GM18498 (cell line): ENCODE results near the gene RER1.
"Not testable (repeated sequence)": the region's sequence is repeated elsewhere in the genome, so short reads cannot be mapped to it uniquely, and the experiment has no call there.

Experiments
- ATAC-seq: cut with Tn5 transposase; IDR thresholded peaks from one replicate; pipeline ENCODE4 v1.9.1; 2021; ENCODE audit warnings: mild to moderate bottlenecking, moderate library complexity; ENCODE audit not compliant: unreplicated experiment

RER1 gene

GRCh38 chr1:2422523-2422922 lies 30.9 kb downstream of the RER1 start:
- no peak for ATAC-seq

- no peak for ATAC-seq
Observed at GRCh38 chr1:2425892-2426291, 34.3 kb downstream of the RER1 start.

GRCh38 chr1:2426540-2426939 lies 34.9 kb downstream of the RER1 start:
- ATAC-seq = no peak

- ATAC-seq = no peak
Observed at GRCh38 chr1:2427051-2427450, 35.4 kb downstream of the RER1 start.

GRCh38 chr1:2427976-2428375 lies 36.3 kb downstream of the RER1 start:
- ATAC-seq = no peak

GRCh38 chr1:2428490-2428889 lies 36.8 kb downstream of the RER1 start:
- no peak for ATAC-seq

- ATAC-seq = no peak
Observed at GRCh38 chr1:2429780-2430591, 38.3 kb downstream of the RER1 start.

GRCh38 chr1:2430592-2430973 lies 38.9 kb downstream of the RER1 start:
- no peak for ATAC-seq

GRCh38 chr1:2431103-2431502 lies 39.5 kb downstream of the RER1 start:
- no peak for ATAC-seq

GRCh38 chr1:2431518-2431917 lies 39.9 kb downstream of the RER1 start:
- ATAC-seq = no peak

- no peak for ATAC-seq
Observed at GRCh38 chr1:2432441-2432844, 40.8 kb downstream of the RER1 start.

GRCh38 chr1:2433196-2433595 lies 41.6 kb downstream of the RER1 start:
- ATAC-seq = no peak

GRCh38 chr1:2433936-2434655 lies 42.5 kb downstream of the RER1 start:
- ATAC-seq = no peak

- no peak for ATAC-seq
Observed at GRCh38 chr1:2435091-2435490, 43.5 kb downstream of the RER1 start.

GRCh38 chr1:2435746-2436355 lies 44.2 kb downstream of the RER1 start:
- ATAC-seq = no peak

GRCh38 chr1:2436876-2437275 lies 45.2 kb downstream of the RER1 start:
- ATAC-seq = no peak

- no peak for ATAC-seq
Observed at GRCh38 chr1:2437617-2438016, 46.0 kb downstream of the RER1 start.

GRCh38 chr1:2438038-2438437 lies 46.4 kb downstream of the RER1 start:
- no peak for ATAC-seq

GRCh38 chr1:2438641-2439040 lies 47.0 kb downstream of the RER1 start:
- ATAC-seq = no peak

GRCh38 chr1:2439369-2439768 lies 47.7 kb downstream of the RER1 start:
- ATAC-seq = no peak

- ATAC-seq = not testable (repeated sequence)
Observed at GRCh38 chr1:2440346-2440745, 48.7 kb downstream of the RER1 start.

- ATAC-seq = no peak
Observed at GRCh38 chr1:2441746-2442145, 50.1 kb downstream of the RER1 start.
